Muscle of back (tissue), 11 donors: Measurements from ENCODE around the gene RSRC1. TPM values are rescaled to one million over a fixed set of nuclear protein-coding genes. Genes with fewer than 3 reads are reported as not detected.
"Not testable (repeated sequence)": the region's sequence is repeated elsewhere in the genome, so short reads cannot be mapped to it uniquely, and the experiment has no call there.

ENCODE experiments used
- DNase-seq, 3 donors: peaks; one replicate each; pipeline versions ENCODE4 v3.0.0 to v3.0.0-alpha.2; 2013
- polyA plus RNA-seq, 10 donors: library from polyadenylated mRNA; unstranded; fragments of 120-200 nt; gene quantifications; one replicate each; pipeline ENCODE4 v1.2.1, GENCODE V29; 2013; ENCODE audit not compliant: insufficient read length in 10 of 10

RSRC1 gene
- polyA plus RNA-seq, 10 donors = 16.2 to 25.8 (median 21.6) TPM

- DNase-seq = no peak
These were observed 110.7 kb downstream of the RSRC1 start for GRCh38 chr3:158220575-158220974.

DNA sequence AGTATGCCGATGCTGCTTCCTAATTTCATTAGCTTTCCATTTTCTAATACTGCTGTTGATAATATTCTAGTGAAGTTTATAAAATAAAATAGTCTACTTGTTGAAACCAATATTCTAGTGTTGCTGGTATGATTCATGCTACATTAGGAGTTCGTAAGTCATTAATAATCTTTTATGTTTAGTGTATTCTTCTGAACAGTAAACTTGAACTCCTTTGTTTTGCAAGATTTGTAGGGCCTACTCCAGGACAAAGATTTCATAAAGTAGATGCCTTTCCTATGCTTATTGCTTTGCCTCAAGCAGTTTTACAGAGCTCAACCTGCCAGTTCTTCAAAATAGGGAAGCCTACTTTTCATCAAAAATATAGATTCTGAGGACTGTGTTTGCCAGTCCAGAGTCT, 111.5 kb downstream of the RSRC1 start:
- no peak for DNase-seq

DNA sequence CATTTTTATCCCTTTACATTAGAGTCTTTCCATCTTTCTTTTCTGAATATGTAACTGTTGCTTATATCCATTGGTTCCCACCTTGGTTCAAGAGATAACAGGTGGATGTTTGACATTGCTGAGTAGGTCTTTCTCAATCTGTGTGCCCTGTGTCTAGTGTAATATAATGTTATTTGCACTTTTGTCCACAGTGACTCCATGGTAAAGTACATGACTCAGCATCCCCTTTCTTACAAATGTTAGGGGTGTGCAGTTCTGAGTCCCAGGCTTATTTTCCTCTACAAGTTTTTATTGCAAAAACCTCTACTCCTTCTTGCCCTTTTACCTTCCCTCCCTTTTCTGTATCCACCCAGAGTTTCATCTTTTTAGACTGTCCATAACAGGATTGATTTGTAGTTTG, 116.5 kb downstream of the RSRC1 start:
- no peak for DNase-seq

DNA sequence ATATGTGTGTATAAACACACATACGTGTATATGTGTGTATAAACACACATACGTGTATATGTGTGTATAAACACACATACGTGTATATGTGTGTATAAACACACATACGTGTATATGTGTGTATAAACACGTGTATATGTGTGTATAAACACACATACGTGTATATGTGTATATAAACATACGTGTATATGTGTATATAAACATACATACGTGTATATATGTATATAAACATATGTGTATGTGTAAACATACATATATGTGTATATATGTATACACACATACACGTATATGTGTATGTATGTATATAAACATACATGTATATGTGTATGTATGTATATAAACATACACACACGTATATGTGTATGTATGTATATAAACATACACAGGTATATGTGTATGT, 119.1 kb downstream of the RSRC1 start:
- DNase-seq = not testable (repeated sequence)

DNA sequence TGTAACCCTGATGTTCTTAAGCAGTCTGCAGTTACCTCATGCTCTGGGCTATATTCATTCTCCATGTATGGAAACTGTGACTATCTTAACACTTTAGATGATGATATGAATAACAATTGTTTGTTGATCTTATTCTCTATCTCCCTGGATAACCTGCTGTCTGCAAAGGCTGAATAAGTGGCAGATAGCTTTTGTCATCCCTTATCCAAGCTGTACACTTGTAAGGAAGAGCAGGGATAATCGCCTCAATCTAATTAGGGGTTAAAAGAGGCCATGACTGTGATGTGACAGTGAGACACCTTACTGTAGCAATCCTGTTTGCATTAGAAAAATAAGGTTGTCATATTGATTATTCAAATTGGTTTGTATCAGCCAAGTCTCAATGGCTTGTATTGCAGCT, 123.9 kb downstream of the RSRC1 start:
- no peak for DNase-seq

DNA sequence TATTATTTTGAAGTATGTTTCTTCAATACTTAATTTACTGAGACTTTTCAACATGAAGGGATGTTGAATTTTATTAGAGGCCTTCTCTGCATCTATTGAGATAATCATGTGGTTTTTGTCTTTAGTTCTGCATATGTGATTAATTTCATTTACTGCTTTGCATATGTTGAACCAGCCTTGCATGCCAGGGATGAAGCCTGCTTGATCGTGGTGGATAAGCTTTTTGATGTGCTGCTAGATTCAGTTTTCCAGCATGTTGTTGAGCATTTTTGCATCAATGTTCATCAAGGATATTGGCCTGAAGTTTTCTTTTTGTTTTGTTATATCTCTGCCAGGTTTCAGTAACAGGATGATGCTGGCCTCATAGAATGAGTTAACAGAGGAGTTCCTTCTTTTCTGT, 134.4 kb downstream of the RSRC1 start:
- no peak for DNase-seq

GRCh38 chr3:158247288-158247687, 137.4 kb downstream of the RSRC1 start:
- DNase-seq = no peak

DNA sequence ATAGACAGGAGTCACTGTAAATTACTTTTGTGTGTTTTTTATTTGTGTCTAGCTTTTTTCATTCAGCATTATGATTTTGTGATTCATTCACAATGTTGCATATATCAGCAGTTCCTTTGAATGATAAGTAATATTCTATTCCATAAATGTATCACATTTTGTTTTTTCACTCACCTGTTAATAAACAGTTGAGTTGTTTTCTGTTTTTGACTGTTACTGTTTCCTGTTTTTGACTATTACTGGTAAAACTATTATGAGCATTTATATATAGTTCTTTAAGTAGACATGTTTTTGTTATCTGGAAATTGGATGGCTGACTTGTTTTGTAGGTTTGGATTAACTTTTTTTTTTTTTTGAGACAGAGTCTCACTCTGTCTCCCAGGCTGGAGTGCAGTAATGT, 138.4 kb downstream of the RSRC1 start:
- DNase-seq = no peak

- no peak for DNase-seq
These were observed 139.3 kb downstream of the RSRC1 start for GRCh38 chr3:158249183-158249582.

DNA sequence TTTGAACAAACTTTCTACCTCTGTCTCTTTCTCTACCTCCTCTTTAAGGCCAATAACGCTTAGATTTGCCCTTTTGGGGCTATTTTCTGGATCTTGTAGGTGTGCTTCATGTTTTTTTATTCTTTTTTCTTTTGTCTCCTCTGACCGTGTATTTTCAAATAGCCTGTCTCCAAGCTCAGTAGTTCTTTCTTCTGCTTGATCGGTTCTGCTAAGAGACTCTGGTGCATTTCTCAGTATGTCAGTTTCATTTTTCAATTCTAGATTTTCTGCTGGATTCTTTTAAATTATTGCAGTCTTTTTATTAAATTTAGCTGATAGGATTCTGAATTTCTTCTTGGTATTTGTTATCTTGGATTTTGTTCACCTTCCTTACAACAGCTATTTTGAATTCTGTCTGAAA, 148.7 kb downstream of the RSRC1 start:
- DNase-seq = no peak

DNA sequence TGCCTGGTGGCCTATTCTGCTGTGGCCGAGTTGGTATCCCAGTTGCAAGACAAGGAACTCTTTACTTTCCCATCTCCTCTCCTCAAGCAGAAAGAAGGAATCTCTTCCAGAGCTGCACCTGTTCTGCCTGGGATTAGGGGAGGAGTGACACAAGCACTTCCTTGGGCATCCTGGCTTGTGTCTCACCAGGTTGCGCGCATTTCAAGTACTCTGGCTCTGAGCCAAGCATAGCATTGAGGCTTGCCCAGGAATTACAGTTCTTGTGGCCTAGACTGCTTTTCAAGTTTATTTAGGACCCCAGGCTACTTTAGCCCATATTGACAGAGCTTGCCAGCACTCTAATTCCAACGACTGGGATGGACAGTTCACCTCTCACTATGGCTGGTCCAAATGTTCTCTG, 150.5 kb downstream of the RSRC1 start:
- no peak for DNase-seq

DNA sequence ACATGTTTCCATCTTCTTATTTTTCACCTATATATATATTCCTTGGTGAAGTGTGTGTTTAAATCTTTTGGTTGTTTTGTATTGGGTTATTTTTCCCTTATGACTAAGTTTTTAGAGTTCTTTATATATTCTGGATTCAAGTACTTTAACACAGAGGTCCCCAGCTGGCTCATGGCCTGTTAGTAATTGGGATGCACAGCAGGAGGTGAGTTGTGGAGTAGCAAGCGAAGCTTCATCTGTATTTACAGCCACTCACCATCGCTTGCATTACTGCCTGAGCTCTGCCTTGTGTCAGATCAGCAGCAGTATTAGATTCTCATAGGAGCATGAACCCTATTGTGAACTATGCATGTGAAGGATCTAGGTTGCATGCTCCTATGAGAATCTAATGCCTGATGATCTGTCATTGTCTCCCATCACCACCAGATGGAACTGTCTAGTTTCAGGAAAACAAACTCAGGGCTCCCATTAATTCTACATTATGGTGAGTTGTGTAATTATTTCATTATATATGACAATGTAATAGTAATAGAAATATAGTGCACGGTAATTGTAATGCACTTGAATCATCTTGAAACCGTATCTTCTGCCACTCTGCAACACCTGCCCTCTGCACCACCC, 151.6 kb downstream of the RSRC1 start:
- DNase-seq = no peak

DNA sequence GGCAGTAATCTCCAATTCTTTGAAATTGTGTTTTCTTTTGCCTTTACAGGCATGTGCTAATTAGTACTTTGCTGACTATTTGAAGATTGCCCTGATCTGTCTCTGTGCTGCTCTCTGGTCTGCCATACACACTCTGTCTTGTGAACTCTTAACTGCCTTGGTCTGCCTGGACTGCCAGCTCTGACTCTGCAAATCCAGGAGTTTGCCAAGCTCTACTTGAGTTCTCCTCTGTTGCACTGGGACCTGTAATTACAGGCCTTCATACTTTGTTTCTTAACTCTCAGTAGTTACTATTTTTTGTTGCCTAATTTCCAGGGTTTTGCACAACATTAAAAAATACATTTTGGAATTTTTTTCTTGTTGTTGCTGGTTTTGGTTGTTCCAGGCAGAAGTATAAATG, 155.0 kb downstream of the RSRC1 start:
- no peak for DNase-seq

DNA sequence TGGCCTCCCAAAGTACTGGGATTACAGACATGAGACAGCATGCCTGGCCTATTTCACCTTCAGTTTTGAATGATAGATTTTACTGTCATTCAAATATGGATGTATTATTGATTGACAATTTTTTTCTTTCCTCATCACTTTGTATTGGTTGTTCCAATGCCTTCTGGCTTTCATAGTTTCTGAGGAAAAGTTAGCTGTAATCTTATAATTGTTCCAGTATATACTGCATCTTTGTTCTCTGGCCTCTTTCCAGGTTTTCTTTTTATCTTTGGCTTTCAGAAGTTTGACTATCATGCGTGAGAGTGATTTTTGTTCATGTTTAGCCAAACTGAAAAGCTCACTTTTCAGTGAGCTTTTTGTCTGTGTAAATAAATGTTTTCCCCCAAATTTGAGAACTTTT, 157.1 kb downstream of the RSRC1 start:
- DNase-seq = peak in 1 of 3 donors; percentile 3

DNA sequence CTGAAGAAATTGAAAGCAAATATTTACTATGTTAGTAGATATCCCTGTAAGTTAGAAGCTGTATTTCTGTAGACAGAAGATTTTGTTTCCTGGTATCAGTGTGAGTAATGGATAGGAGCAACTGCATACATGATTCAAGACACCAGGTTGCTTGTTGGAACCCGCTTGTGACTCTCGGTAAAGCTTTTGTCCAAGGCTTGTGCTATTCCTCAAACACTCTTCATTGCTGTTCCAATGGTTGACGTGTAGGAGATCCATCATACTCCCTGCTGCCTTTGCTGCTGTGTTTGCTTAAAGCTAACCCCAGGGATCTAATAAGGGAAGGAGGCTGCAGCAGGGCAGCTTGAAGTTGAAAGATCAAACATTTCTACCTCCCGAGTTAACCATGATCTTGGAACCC, 160.1 kb downstream of the RSRC1 start:
- no peak for DNase-seq

- DNase-seq = no peak
These were observed 162.2 kb downstream of the RSRC1 start for GRCh38 chr3:158272081-158272480.

- DNase-seq = no peak
These were observed 163.8 kb downstream of the RSRC1 start for GRCh38 chr3:158273656-158274055.

- no peak for DNase-seq
These were observed 168.3 kb downstream of the RSRC1 start for GRCh38 chr3:158278187-158278586.

DNA sequence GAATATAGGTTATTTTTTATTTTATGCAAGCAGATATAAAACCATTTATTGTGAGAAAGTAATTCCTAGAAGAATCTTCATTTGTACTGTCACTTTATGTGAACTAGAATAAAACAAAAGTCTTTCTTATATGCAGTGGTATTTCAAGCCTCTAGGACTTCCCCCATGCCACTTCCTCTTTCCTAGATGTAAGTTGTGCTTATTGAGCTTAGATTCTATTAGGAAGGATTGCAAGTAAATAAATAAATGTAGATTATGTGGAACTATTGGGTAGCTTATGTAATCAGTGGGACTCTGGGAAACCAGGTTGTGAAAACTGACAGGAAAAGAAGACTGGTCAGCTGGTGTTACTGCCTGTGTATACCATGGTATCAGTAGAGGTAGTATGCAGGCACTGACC, 169.7 kb downstream of the RSRC1 start:
- DNase-seq = no peak

DNA sequence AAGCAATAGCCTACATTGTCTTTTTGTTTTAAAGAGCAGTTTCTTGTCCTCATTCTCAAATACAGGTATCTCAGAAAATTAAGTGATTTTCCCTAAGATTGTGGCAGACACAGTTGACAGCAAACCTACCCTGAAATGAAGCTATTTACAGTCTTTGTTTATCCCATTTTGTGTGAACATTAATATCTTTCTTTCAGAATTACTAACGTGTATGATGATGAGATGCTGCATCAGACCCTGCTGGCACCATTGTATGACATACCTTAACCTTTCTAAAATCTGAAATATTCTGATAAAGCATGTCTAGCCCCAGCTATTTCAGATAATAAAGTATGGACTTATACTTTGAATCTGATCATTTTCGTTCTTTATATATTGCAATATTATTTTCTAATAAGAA, 185.9 kb downstream of the RSRC1 start:
- DNase-seq = no peak

DNA sequence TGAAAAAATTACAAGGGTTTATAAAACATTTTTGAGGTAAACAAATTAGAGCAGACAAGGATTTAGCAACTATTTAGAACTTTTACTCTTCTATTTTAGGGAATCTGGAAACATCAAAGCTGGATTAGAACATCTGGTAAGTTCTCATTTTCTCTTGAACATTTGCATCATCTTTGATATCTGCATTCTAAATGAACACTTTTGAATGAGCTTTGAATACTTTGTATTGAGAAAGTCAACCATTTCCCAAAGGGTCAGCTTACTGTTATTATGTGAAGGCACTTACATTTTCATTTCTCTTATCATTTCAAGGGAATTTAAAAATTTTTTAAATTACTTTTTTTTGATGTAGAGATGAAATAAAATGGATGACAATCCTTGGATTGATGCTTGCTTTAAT, 188.1 kb downstream of the RSRC1 start:
- no peak for DNase-seq

GRCh38 chr3:158308236-158308928, 198.5 kb downstream of the RSRC1 start:
- no peak for DNase-seq

- DNase-seq = no peak
These were observed 202.8 kb downstream of the RSRC1 start for GRCh38 chr3:158312560-158313141.
